CD4-positive, alpha-beta T cell treated with Interleukin-17A for 4 hours (primary cell): ENCODE data around the gene C1QL2.

Source experiments
- DNase-seq: peaks from one replicate; pipeline ENCODE4 v3.0.0-alpha.2; 2020; ENCODE audit warnings: mixed read lengths

The C1QL2 gene

GRCh38 chr2:119136872-119137271, 21.7 kb downstream of the C1QL2 start:
- DNase-seq: no peak

- no peak for DNase-seq
Observed at GRCh38 chr2:119136093-119136492, 22.5 kb downstream of the C1QL2 start.

DNA sequence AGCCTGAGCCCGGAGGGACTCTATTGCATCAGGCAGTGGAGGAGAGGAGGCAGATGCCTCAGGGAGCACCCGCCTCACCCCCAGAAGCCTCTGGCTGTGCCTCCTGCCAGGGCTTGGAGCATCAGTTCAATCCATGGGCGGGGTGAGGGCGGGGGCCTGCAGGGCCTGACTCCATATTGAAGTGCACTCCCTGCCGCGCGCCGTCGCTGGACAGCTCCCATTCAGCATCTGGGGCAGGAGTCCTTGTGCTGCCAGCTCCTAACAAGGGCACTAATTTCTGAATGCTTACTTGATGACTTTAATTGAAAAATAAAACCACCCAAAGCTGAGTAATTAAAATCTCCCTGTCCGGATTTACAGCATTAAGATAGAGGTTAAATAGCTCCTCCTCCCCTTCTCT, 23.8 kb downstream of the C1QL2 start:
- no peak for DNase-seq

DNA sequence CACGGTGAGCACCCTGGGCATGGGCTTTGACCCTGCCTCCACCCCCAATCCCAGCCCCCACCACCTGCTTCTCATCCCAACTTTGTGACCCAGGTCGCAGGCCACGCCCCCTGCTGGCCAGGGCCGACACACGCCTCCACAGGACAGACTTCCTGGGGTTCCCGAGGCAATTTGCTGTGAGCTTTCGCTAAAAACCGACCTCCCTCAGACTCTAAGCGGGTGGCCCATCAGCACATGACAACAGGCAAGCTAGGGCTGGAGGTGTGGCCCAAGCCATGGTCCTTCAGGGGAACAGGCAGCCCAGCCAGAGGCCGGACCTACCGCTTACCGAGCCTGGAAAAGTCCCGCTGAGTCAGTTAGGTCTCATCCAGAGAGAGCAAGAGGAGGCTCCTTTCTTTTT, 31.9 kb downstream of the C1QL2 start:
- peak; percentile 47 for DNase-seq

- no peak for DNase-seq
Observed at GRCh38 chr2:119123389-119123788, 35.2 kb downstream of the C1QL2 start.

GRCh38 chr2:119122663-119123062, 35.9 kb downstream of the C1QL2 start:
- no peak for DNase-seq

- DNase-seq: no peak
Observed at GRCh38 chr2:119119999-119120756, 38.4 kb downstream of the C1QL2 start.

GRCh38 chr2:119119076-119119785, 39.3 kb downstream of the C1QL2 start:
- no peak for DNase-seq

- DNase-seq: no peak
Observed at GRCh38 chr2:119117891-119118882, 40.4 kb downstream of the C1QL2 start.

GRCh38 chr2:119117408-119117807, 41.1 kb downstream of the C1QL2 start:
- DNase-seq: no peak

- no peak for DNase-seq
Observed at GRCh38 chr2:119116411-119117295, 41.9 kb downstream of the C1QL2 start.

DNA sequence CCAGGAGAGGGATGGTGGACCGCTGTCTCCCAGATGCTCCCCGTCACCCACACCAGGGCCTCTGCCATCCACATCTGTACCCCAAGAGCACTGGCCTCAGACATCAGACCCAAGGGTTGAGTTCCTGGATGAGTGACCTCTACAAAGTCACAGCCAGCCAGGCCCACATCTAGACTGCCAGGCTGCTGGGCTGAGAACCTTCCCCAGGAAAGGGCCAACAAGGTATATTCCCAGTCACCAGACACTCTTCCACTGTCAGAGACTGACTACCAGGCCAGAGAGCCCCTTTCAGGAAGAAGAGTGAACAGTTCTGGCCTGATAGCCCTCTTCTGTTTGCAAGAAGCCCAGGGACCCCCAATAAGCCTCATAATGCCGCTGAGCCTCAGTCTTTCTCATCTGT, 44.3 kb downstream of the C1QL2 start:
- DNase-seq: no peak

DNA sequence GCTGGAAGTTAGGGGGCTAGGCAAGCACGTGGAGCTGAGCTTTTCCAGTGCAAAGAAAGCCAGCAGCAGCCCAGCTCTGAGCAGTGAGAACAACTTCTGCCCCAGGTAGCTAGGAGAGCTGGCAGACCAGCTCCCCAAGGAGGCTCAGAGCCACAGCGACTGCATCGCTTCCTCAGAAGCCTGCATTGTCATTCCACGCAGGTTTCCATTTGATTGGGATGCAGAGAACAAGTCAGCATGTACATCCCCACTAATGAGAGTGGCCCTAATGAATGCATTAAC, 45.1 kb downstream of the C1QL2 start:
- DNase-seq: no peak

- DNase-seq: no peak
Observed at GRCh38 chr2:119112770-119113488, 45.6 kb downstream of the C1QL2 start.

GRCh38 chr2:119112230-119112629, 46.3 kb downstream of the C1QL2 start:
- DNase-seq: no peak

DNA sequence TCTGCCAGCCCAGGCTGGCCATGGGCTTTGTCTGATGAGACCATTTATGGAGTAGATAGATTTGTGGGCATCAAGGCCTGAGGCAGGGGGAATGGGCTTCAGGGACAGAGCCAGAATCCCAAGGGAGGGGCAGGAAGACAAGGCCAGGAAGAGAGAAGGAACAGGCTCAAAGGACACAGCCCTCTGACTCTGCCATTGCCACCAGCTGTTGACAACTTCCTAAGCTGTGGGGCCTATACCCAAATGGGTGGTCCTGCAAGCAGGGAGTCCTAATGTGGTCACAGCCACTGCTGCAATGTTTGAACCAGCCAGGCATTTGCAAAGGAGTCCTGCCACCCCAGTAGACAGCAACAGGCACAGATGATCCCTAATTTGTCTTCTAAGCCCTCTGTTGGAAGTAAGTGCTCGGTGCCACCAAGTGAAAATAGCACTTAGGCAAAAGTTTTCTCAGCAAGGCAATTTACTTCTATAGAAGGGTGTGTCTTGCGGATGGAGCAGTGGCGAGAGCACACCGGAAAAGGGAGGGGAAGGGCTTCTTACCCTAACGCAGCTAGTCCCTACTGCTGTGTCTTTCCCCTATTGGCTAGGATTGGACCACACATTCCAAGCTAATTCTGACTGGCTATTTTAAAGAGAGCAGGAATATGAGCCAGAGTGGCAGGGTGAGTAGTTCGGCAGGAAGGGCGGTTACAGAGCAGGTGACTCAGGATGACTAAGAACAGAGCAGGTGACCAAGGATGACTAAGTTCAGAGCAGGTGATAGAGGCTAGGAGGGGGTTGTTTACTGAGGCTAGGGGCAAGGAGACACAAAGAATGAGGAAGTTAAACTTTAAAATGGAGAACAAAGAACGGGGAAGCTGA, 47.2 kb downstream of the C1QL2 start:
- no peak for DNase-seq

GRCh38 chr2:119109866-119110265, 48.7 kb downstream of the C1QL2 start:
- DNase-seq: no peak

DNA sequence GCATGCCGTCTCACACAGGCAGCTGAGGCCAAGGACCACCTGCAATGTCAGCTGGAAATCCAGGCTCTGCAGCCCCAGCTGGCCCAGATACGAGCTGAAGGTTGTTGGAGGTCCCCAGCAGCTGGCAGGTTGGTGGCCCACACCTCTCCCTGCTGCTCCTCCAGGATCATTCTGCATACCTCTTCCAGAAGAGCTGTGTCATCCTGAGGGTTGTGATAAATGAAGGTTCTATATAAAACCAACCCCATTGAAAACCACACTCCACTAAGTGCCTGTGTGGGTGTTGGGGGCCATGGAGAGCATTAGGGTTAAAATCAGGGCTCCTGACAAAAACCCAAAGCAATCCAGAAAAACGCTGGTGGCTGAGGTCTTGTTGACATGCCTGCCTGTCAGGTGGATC, 50.4 kb downstream of the C1QL2 start:
- no peak for DNase-seq

DNA sequence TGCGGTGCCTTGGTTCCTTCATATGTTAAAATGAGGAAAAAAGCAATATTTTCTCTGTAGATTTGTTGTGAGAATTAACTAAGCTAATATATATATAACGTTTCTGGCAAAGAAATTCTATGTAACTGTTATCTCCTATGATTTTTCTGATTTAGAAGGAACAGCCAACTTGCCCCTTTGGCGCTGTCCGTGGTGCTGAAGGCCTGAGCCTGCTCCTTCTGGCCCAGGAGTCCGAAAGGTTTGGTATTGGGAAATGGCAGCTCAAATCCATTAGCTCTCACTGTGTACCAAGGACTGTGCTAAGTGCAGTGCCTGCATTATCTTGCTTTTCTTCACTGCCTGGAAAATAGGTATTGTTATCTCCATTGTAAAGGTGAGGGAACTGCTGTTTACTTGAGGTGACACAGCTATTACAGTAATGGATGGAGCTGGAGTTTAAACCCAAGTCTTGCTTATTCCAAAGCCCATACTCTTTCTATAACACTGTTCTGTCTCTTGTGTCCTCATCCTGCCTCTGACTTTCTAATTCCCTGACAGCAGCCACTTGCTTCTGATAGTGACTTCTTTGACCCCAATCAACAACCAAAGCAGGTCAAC, 52.2 kb downstream of the C1QL2 start:
- DNase-seq: peak; percentile 17
